IPS DF 4.7 (cell line): ENCODE measurements around the gene ALG2.

Experiments used
- DNase-seq: peaks from one replicate; pipeline ENCODE4 v3.0.0-alpha.2; 2013; ENCODE audit warnings: low spot score; ENCODE audit errors: extremely low read depth

Gene ALG2

GRCh38 chr9:99172124-99173091, 49.3 kb downstream of the ALG2 start:
- no peak for DNase-seq

- no peak for DNase-seq
These were observed 50.3 kb downstream of the ALG2 start for GRCh38 chr9:99171225-99172123.

- no peak for DNase-seq
These were observed 51.6 kb downstream of the ALG2 start for GRCh38 chr9:99169982-99170761.

- DNase-seq: no peak
These were observed 52.7 kb downstream of the ALG2 start for GRCh38 chr9:99169086-99169485.

- DNase-seq: no peak
These were observed 54.0 kb downstream of the ALG2 start for GRCh38 chr9:99167694-99168093.

GRCh38 chr9:99167119-99167518, 54.6 kb downstream of the ALG2 start:
- no peak for DNase-seq
